OCI-LY3 (cell line): ENCODE results near the gene GJD3.

Experiments used
- H2AFZ ChIP-seq: fragments of 200-600, 300-600 bp; shearing (Covaris generic); 2 replicates; pipeline ENCODE4 v1.6.0; 2014; ENCODE audit warnings: antibody characterized with exemption, low read depth, low read length
- H3K27ac ChIP-seq: fragments of 200-600, 300-600 bp; sonication (generic); 2 replicates; pipeline ENCODE4 v1.5.1; 2014; ENCODE audit warnings: mild to moderate bottlenecking, low read length, moderate library complexity, mixed read lengths
- H3K27me3 ChIP-seq: fragments of 200-600, 300-600 bp; sonication (generic); 2 replicates; pipeline ENCODE4 v1.6.1; 2014; ENCODE audit warnings: low read depth, low read length, mixed read lengths
- H3K36me3 ChIP-seq: fragments of 200-600, 300-600 bp; sonication (generic); replicated peaks from 2 replicates; pipeline ENCODE3; 2014; ENCODE audit warnings: low read depth, low read length, mixed read lengths
- H3K4me1 ChIP-seq: fragments of 300-600, 200-600 bp; sonication (generic); 2 replicates; pipeline ENCODE4 v1.6.1; 2014; ENCODE audit warnings: low read length, mixed read lengths
- H3K4me2 ChIP-seq: fragments of 200-600, 300-600 bp; sonication (generic); 2 replicates; pipeline ENCODE4 v1.6.1; 2014; ENCODE audit warnings: low read length, mixed read lengths
- H3K4me3 ChIP-seq: fragments of 300-600, 200-600 bp; sonication (generic); 2 replicates; pipeline ENCODE4 v1.5.1; 2014; ENCODE audit warnings: antibody characterized with exemption, mild to moderate bottlenecking, low read length, moderate library complexity
- H3K79me2 ChIP-seq: fragments of 300-600, 200-600 bp; shearing (Covaris generic); 2 replicates; pipeline ENCODE4 v1.6.1; 2014; ENCODE audit warnings: mild to moderate bottlenecking, low read length, mixed read lengths
- H3K9ac ChIP-seq: fragments of 300-600, 200-600 bp; shearing (Covaris generic); 2 replicates; pipeline ENCODE4 v1.6.0; 2014; ENCODE audit warnings: mild to moderate bottlenecking, low read length, moderate library complexity
- H3K9me3 ChIP-seq: fragments of 200-600, 300-600 bp; shearing (Covaris generic); 2 replicates; pipeline ENCODE4 v1.6.1; 2014; ENCODE audit warnings: low read length, mixed read lengths; ENCODE audit not compliant: insufficient read depth
- H4K20me1 ChIP-seq: fragments of 200-600, 300-600 bp; sonication (generic); 2 replicates; pipeline ENCODE4 v1.6.1; 2016; ENCODE audit warnings: low read length, mixed read lengths; ENCODE audit not compliant: insufficient read depth
- EZH2phosphoT487 ChIP-seq: fragments of 200-600 bp; shearing (Covaris generic); IDR thresholded peaks from 2 replicates; pipeline ENCODE4 v1.6.1; 2018; ENCODE audit warnings: antibody characterized with exemption, mixed run types, low read depth
- TF ChIP-seq, protein P1 (sequence below): fragments of 200-600, 300-600 bp; sonication (generic); IDR thresholded peaks from 2 replicates; pipeline ENCODE4 v1.5.1; 2014; ENCODE audit warnings: antibody characterized with exemption, low read length, low read depth

Gene GJD3

DNA sequence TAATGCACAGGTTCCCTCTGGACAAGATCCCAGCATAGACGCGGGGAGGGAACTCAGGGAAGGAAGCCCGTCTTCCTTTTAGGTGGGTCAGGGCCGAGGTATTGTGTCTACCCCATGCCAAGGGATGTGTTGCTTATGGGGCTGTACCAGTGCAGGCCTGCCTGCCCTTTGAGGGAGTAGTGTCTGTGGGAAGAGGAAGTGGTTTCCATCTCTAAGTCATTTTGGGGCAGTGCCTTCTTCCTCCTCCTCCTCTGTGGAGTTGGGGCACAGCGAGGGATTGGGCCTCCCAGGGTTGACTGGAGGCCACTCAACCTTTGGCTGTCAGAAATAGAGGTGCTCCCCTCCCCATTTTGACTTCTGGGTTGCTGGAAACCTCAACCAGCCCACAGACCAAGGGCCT, 26.5 kb downstream of the GJD3 start:
- Histone ChIP-seq H3K79me2 (peaks cover 37% of the 10 kb centered on the region), H3K4me2 (no peak overlapping the region), H3K9ac (no peak overlapping the region), H3K4me3 (no peak overlapping the region), H3K27ac (no peak overlapping the region), H3K36me3 (peaks cover 7% of the 10 kb centered on the region), H3K4me1 (peaks cover 24% of the 10 kb centered on the region), H3K9me3 (no peaks in the 10 kb centered on the region), H4K20me1 (peaks cover 76% of the 10 kb centered on the region), H2AFZ (no peak overlapping the region), H3K27me3 (no peaks in the 10 kb centered on the region)
- TF ChIP-seq, protein P1, sequence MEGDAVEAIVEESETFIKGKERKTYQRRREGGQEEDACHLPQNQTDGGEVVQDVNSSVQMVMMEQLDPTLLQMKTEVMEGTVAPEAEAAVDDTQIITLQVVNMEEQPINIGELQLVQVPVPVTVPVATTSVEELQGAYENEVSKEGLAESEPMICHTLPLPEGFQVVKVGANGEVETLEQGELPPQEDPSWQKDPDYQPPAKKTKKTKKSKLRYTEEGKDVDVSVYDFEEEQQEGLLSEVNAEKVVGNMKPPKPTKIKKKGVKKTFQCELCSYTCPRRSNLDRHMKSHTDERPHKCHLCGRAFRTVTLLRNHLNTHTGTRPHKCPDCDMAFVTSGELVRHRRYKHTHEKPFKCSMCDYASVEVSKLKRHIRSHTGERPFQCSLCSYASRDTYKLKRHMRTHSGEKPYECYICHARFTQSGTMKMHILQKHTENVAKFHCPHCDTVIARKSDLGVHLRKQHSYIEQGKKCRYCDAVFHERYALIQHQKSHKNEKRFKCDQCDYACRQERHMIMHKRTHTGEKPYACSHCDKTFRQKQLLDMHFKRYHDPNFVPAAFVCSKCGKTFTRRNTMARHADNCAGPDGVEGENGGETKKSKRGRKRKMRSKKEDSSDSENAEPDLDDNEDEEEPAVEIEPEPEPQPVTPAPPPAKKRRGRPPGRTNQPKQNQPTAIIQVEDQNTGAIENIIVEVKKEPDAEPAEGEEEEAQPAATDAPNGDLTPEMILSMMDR, result no peak
- no peak for TF ChIP-seq EZH2phosphoT487

DNA sequence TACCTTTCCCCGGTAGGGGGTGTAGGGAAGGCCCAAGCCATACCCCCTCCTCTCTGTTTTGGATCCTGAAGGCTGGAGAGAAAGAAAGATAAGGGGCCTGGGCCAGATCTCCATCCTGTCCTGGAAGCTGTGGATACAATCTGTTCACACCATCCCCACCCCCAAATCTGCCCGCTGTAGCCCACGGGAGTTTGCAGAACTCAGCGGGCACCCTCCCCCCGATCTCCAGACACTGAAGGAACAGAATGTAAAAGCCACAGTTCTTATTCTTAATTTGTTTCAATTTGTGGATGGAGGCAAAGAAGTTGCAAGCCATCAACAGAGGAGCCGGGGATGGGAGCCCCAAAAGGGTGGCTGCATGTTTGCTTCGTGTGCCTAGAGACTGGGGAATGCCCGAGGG, 27.2 kb downstream of the GJD3 start:
- TF ChIP-seq, protein P1, result no peak
- no peak for TF ChIP-seq EZH2phosphoT487
- H3K4me2 ChIP-seq, result no peak overlapping the region
- H3K27ac ChIP-seq, result no peak overlapping the region
- peaks cover 7% of the 10 kb centered on the region for H3K36me3 ChIP-seq
- H3K4me1 ChIP-seq, result peaks cover 24% of the 10 kb centered on the region
- peaks cover 32% of the 10 kb centered on the region for H3K79me2 ChIP-seq
- no peaks in the 10 kb centered on the region for H3K9me3 ChIP-seq
- no peaks in the 10 kb centered on the region for H3K27me3 ChIP-seq
- no peak overlapping the region for H3K9ac ChIP-seq
- peaks cover 69% of the 10 kb centered on the region for H4K20me1 ChIP-seq
- H2AFZ ChIP-seq, result no peak overlapping the region
- no peak overlapping the region for H3K4me3 ChIP-seq

DNA sequence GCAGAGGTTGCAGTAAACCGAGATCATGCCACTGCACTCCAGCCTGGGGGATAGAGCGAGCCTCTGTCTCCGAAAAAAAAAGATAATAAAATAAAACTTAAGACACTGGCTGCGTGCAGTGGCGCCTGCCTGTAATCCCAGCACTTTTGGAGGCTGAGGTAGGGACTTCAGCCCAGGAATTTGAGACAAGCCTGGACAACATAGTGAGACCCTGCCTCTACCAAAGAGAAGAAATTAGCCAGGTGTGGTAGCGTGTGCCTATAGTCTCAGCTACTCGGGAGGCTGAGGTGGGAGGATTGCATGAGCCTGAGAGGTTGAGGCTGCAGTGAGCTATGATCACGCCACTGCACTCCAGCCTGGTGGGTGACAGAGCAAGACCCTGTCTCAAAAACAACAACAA, 28.9 kb downstream of the GJD3 start:
- Histone ChIP-seq H3K79me2 (peaks cover 45% of the 10 kb centered on the region), H3K4me2 (no peak overlapping the region), H3K27ac (no peak overlapping the region), H4K20me1 (peaks cover 60% of the 10 kb centered on the region), H3K27me3 (no peaks in the 10 kb centered on the region), H3K4me1 (peaks cover 13% of the 10 kb centered on the region), H3K9ac (no peak overlapping the region), H2AFZ (no peak overlapping the region), H3K4me3 (no peak overlapping the region), H3K9me3 (no peaks in the 10 kb centered on the region), H3K36me3 (peaks cover 20% of the 10 kb centered on the region)
- TF ChIP-seq, protein P1, result no peak
- no peak for TF ChIP-seq EZH2phosphoT487

DNA sequence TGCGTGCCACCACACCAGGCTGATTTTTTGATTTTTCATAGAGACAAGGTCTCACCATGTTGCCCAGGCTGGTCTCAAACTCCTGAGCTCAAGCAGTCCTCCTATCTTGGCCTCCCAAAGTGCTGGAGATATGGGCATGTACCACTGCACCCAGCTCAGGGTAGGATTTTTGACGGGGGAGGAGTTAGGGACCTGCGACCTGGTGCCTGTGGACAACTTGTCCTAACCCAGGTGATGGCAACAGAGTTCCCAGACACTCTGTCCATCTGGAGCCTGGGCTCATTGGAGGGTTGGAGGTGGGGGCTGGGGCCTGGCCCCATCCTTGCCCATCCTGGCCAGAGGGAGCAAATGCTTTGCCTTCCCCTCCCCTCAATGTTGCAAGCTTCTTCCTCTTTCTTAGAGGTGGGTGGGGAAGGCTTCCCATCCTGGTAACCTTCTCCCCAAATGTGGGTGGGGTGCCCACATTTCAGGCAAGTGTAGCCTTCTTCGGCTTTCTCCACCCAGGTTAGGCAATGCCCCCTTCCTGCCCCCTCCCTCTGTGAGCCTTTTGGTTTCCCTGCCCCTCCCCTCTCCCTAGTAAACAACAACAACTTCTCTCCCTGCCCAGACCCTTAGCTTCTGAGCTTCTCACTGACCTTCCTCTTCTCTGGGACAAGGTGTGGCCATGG, 30.6 kb downstream of the GJD3 start:
- peaks cover 20% of the 10 kb centered on the region for H3K36me3 ChIP-seq
- no peak overlapping the region for H3K4me2 ChIP-seq
- H4K20me1 ChIP-seq, result peaks cover 58% of the 10 kb centered on the region
- H3K9me3 ChIP-seq, result no peaks in the 10 kb centered on the region
- no peak overlapping the region for H2AFZ ChIP-seq
- peaks cover 61% of the 10 kb centered on the region for H3K79me2 ChIP-seq
- no peaks in the 10 kb centered on the region for H3K27me3 ChIP-seq
- peaks cover 21% of the 10 kb centered on the region for H3K4me1 ChIP-seq
- no peak overlapping the region for H3K4me3 ChIP-seq
- no peak overlapping the region for H3K9ac ChIP-seq
- H3K27ac ChIP-seq, result no peak overlapping the region
- no peak for TF ChIP-seq EZH2phosphoT487
- TF ChIP-seq, protein P1, result no peak
